Tibial nerve (tissue), 4 donors: ENCODE results near the gene SAP30L. TPM values are rescaled to one million over a fixed set of nuclear protein-coding genes. Genes with fewer than 3 reads are reported as not detected.

Experiments
- DNase-seq, 2 donors: peaks; one replicate each; pipeline ENCODE4 v3.0.0-alpha.2; 2019; ENCODE audit warnings: low spot score in 2 of 2
- H3K27ac ChIP-seq, 4 donors: fragments of 200-600 bp; sonication (generic) in 3 of 4; one replicate each; pipeline ENCODE4 v1.5.1; 2017 to 2019; ENCODE audit warnings: mild to moderate bottlenecking in 1 of 4
- H3K27me3 ChIP-seq, 2 donors: fragments of 200-600 bp; sonication (generic) in 1 of 2; one replicate each; pipeline versions ENCODE4 v1.5.1 to v1.6.0; 2017 to 2019
- H3K36me3 ChIP-seq, 3 donors: fragments of 200-600 bp; sonication (generic); one replicate each; pipeline ENCODE4 v1.5.1; 2018 to 2019
- H3K4me1 ChIP-seq, 4 donors: fragments of 200-600 bp; sonication (generic) in 3 of 4; one replicate each; pipeline ENCODE4 v1.5.1; 2017 to 2019
- H3K4me3 ChIP-seq, 4 donors: fragments of 200-600 bp; sonication (generic) in 3 of 4; one replicate each; pipeline ENCODE4 v1.5.1; 2017 to 2019; ENCODE audit warnings: mild to moderate bottlenecking in 1 of 4, moderate library complexity in 1 of 4
- H3K9me3 ChIP-seq, 4 donors: fragments of 200-600 bp; sonication (generic) in 3 of 4; one replicate each; pipeline ENCODE4 v1.5.1; 2017 to 2019
- EP300 ChIP-seq, 2 donors: sonication (generic); formaldehyde crosslinking; IDR thresholded peaks; one replicate each; pipeline ENCODE4 v1.6.1; 2017; ENCODE audit warnings: antibody characterized with exemption in 2 of 2, mild to moderate bottlenecking in 1 of 2
- POLR2A ChIP-seq, 2 donors: fragments of 450-650 bp; IDR thresholded peaks; one replicate each; pipeline ENCODE4 v1.6.1; 2017; ENCODE audit warnings: antibody characterized with exemption in 2 of 2, mild to moderate bottlenecking in 2 of 2, moderate library complexity in 2 of 2
- WGBS, 2 donors: methylation state at CpG; one replicate each; pipeline ENCODE4 v1.1.5; 2018; 5-methylcytosine and 5-hydroxymethylcytosine counted together
- total RNA-seq, 4 donors: library from RNA; depleted of rRNA; stranded (reverse); fragments of >200 nt; gene quantifications; one replicate each; pipeline ENCODE4 v1.1.0, GENCODE V29; 2016
- TF ChIP-seq, protein P1 (sequence below), 5 experiments: fragments of 200-600 bp in 3 of 5; fragments of 450-650 bp in 2 of 5; sonication (generic) in 3 of 5; IDR thresholded peaks; one replicate each; pipeline ENCODE4 v1.5.1; 2016 to 2019; ENCODE audit warnings: antibody characterized with exemption in 5 of 5, mild to moderate bottlenecking in 3 of 5, moderate library complexity in 2 of 5

Gene SAP30L
- total RNA-seq, 4 donors from 2014 or later: 30.0 to 60.5 (median 38.6) TPM

DNA sequence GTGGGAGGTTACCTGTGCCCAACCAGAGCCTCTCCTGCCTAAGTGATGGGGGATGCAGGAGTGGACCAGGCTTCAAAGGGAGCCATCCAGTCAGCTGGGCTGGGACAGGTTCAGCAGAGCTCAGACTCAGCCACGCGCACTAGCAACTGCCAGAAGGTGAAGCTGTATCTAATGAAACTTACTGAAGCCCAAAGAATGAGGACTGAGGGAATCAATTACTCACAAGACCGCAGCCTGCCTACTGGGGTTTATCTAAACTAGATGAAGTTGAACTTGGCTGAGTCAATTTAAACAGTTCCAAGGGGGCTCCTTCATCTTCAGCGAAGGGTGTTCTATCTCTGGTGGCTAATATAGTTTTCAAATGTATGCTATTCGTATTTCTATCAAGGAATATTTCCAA lies 20.9 kb downstream of the SAP30L start:
- no peaks in the 10 kb centered on the region for H3K9me3 ChIP-seq
- H3K27ac ChIP-seq: no peak overlapping the region
- H3K4me1 ChIP-seq: peaks cover 0 to 7% (median 0%) of the 10 kb centered on the region in 4 donors
- 75 to 87% methylated on average over 5 of the region's 5 CpGs for WGBS, 2 donors
- peaks cover 0 to 15% (median 0%) of the 10 kb centered on the region in 3 donors for H3K36me3 ChIP-seq
- no peak for TF ChIP-seq POLR2A (IDR thresholded peaks at IDR 0.05)
- TF ChIP-seq, protein P1, sequence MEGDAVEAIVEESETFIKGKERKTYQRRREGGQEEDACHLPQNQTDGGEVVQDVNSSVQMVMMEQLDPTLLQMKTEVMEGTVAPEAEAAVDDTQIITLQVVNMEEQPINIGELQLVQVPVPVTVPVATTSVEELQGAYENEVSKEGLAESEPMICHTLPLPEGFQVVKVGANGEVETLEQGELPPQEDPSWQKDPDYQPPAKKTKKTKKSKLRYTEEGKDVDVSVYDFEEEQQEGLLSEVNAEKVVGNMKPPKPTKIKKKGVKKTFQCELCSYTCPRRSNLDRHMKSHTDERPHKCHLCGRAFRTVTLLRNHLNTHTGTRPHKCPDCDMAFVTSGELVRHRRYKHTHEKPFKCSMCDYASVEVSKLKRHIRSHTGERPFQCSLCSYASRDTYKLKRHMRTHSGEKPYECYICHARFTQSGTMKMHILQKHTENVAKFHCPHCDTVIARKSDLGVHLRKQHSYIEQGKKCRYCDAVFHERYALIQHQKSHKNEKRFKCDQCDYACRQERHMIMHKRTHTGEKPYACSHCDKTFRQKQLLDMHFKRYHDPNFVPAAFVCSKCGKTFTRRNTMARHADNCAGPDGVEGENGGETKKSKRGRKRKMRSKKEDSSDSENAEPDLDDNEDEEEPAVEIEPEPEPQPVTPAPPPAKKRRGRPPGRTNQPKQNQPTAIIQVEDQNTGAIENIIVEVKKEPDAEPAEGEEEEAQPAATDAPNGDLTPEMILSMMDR (IDR thresholded peaks at IDR 0.05): no peak
- TF ChIP-seq EP300 (IDR thresholded peaks at IDR 0.05): no peak
- DNase-seq: no peak
- H3K4me3 ChIP-seq: no peak overlapping the region
- H3K27me3 ChIP-seq: peaks cover 0 to 32% of the 10 kb centered on the region in 2 donors

DNA sequence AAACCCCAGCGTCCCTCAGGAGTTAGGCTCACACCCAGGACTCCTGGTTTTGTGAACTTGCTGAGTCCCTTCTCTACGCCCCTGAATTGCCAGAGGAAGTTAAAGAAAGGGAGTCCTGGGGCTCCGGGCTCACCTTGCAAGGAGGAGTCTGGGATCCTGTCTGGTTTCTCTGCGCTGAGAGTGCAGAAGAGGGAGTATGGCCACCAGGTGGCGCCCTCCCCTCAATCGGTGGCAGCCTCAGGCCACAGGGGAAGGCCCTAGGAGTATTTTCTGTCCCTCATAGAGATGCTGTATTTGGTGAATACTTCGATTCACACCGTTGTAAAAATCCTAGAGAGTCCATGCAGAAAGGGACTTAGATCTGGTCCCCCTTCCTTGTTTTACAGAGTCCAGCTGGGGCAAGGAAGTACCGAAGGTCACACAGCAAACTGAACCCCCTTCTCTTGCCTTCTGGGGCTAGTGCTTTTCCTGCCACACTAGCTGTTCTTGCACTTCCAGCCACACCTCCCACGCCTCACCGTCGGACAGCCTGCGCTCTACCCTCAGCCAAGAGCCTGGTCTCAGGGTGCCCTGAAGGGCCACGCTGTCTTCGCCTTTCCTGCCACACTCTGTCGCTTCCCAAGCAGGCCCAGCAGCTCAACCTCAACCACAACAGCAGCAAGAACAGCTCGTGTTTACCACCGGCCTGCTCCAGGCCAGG lies 22.0 kb downstream of the SAP30L start:
- Histone ChIP-seq H3K9me3 (no peaks in the 10 kb centered on the region), H3K4me1 (peaks cover 0 to 10% (median 1%) of the 10 kb centered on the region in 4 donors), H3K4me3 (no peak overlapping the region), H3K27me3 (peaks cover 0 to 43% of the 10 kb centered on the region in 2 donors), H3K27ac (no peak overlapping the region), H3K36me3 (peaks cover 0 to 8% (median 0%) of the 10 kb centered on the region in 3 donors)
- WGBS, 2 donors: 38 to 53% methylated on average over 14 to 18 of the region's 18 CpGs
- no peak for TF ChIP-seq POLR2A (IDR thresholded peaks at IDR 0.05)
- TF ChIP-seq, protein P1 (IDR thresholded peaks at IDR 0.05): peak; percentile 79 to 91 (median 83)
- peak; percentile 65 to 76 for DNase-seq

DNA sequence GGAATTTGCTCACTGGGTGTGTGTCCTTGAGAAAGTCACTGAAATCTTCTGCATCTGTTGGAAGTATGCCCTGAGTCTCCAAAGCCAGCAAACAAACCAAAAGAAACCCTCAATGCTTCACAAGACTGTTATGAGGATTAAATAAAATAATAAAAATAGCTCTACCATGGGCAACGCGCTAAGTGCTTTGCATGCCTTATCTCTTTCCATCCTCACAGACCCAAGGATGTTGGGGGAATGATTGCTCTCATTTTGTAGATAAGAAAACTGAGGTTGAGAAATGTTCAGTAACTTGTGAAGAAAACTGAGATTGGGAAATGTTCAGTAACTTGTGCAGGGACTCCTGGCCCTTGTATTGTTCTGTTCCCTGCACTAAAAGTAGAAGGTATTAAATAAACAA lies 24.3 kb downstream of the SAP30L start:
- 51 to 71% methylated on average over 2 of the region's 2 CpGs for WGBS, 2 donors
- DNase-seq: no peak
- H3K27ac ChIP-seq: no peak overlapping the region
- H3K4me3 ChIP-seq: no peak overlapping the region
- no peaks in the 10 kb centered on the region for H3K36me3 ChIP-seq
- H3K4me1 ChIP-seq: peaks cover 0 to 33% (median 9%) of the 10 kb centered on the region in 4 donors
- H3K9me3 ChIP-seq: no peaks in the 10 kb centered on the region
- TF ChIP-seq, protein P1 (IDR thresholded peaks at IDR 0.05): no peak
- no peak for TF ChIP-seq EP300 (IDR thresholded peaks at IDR 0.05)
- TF ChIP-seq POLR2A (IDR thresholded peaks at IDR 0.05): no peak
- peaks cover 12 to 67% of the 10 kb centered on the region in 2 donors for H3K27me3 ChIP-seq

DNA sequence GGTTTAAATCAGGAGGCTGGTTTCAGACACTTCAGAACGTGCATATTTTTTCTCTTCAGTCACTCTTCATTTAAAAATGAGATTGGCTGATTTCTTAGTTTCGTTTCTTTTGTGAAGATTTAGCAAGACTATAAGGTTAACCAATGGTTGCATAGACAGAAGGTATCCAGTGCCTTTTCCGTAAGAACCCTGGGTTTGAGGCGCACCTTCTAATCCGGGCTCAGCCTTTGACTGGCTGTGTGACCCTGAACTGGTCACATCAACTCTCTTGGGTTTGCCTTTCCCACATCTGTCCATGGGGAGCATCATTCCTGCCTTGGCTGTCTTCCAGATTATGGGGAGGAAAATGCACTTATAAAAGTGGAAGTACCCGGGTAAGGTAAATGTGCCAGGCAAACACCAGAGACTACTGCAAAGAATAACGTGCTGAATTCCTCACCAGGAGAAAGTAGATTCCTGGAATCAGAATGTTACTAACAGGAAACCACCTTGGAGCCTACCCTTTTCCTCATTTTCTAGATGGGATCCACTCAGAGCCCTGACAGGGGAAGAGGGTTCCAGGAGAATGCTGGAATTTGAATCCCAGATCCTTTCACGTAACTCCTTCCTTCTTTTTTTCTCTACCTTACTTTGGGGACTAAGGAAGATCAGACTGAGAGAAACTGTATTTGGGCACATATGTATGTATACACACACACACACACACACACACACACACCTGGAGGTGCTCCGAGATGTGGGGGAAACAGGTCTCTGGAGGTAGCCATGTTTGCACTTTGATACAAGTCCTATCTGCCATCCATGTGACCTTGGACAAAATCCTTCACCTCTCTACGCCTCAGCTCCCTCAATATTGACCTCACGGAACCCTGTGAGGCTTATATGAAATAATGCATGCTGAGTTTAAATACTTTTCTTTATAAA lies 25.4 kb downstream of the SAP30L start:
- WGBS, 2 donors: 24 to 25% methylated on average over 11 of the region's 11 CpGs

More for the DNA sequence above, 25.4 kb downstream of the SAP30L start:
- Histone ChIP-seq H3K27ac (no peak overlapping the region), H3K36me3 (no peaks in the 10 kb centered on the region), H3K4me3 (no peak overlapping the region), H3K27me3 (peaks cover 14 to 77% of the 10 kb centered on the region in 2 donors), H3K4me1 (peaks cover 0 to 44% (median 18%) of the 10 kb centered on the region in 4 donors), H3K9me3 (no peaks in the 10 kb centered on the region)
- no peak for TF ChIP-seq POLR2A (IDR thresholded peaks at IDR 0.05)
- TF ChIP-seq, protein P1 (IDR thresholded peaks at IDR 0.05): no peak
- TF ChIP-seq EP300 (IDR thresholded peaks at IDR 0.05): no peak
- no peak for DNase-seq
